Measurements from ENCODE around the gene ANXA11. TPM values are rescaled to one million over a fixed set of nuclear protein-coding genes. Genes with fewer than 3 reads are reported as not detected.

Gene ANXA11
- total RNA-seq, 1 donor from 2014 or later = 306 TPM

DNA sequence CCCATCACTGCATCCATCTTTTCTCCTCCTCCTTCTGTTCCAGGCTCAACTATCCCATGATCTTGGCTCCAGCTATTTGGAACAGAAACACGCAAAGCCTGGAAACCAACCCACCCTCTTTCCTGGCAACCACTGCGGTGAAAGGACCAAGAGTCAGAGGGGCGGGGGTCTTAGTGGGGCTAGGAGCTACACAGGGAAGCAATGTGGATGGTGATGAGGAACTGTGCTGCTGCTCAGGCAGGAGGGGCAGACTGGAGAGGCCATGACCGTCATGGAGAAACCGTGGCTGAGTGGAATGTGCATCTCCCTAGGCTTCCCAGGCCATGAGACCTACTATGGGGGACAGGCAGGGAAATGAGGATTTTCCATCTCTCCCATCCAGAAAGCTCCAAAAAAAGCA, 47.2 kb downstream of the ANXA11 start:
- Histone ChIP-seq H3K36me3 (peaks cover 94% of the 10 kb centered on the region), H3K27ac (peak overlapping the region; percentile 65), H3K27me3 (ENCODE audit: low read depth) (no peaks in the 10 kb centered on the region), H3K4me3 (no peak overlapping the region), H3K4me1 (peaks cover 19% of the 10 kb centered on the region), H3K9me3 (no peaks in the 10 kb centered on the region)
- intact Hi-C loops (cut with DNase I) = no loop called here
- TF ChIP-seq, protein P1, sequence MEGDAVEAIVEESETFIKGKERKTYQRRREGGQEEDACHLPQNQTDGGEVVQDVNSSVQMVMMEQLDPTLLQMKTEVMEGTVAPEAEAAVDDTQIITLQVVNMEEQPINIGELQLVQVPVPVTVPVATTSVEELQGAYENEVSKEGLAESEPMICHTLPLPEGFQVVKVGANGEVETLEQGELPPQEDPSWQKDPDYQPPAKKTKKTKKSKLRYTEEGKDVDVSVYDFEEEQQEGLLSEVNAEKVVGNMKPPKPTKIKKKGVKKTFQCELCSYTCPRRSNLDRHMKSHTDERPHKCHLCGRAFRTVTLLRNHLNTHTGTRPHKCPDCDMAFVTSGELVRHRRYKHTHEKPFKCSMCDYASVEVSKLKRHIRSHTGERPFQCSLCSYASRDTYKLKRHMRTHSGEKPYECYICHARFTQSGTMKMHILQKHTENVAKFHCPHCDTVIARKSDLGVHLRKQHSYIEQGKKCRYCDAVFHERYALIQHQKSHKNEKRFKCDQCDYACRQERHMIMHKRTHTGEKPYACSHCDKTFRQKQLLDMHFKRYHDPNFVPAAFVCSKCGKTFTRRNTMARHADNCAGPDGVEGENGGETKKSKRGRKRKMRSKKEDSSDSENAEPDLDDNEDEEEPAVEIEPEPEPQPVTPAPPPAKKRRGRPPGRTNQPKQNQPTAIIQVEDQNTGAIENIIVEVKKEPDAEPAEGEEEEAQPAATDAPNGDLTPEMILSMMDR (IDR thresholded peaks at IDR 0.05) = no peak
- no peak for ATAC-seq
- DNase-seq = no peak

DNA sequence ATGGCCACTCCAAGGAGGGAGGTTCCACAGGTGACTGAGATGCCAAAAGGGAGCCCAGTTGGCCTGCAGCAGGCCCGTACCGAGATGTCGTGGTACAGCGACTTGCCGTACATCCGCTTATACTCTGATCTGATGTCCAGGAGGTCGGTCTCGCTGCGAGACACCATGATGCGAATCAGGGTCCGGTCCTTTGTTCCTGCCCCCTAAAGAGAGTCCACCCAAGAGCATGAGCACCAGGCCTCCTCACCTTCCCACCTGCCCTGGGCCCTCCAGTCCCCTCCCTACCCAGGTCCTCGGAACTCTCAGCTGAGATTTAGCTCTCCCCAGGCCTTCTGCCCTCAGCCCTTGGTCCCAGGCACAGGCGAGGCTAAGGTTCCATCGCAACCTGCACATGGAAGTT, 47.8 kb downstream of the ANXA11 start:
- ATAC-seq = no peak
- Histone ChIP-seq H3K4me1 (peaks cover 19% of the 10 kb centered on the region), H3K4me3 (no peak overlapping the region), H3K27ac (no peak overlapping the region), H3K27me3 (ENCODE audit: low read depth) (no peaks in the 10 kb centered on the region), H3K36me3 (peaks cover 94% of the 10 kb centered on the region), H3K9me3 (no peaks in the 10 kb centered on the region)
- TF ChIP-seq, protein P1 (IDR thresholded peaks at IDR 0.05) = no peak
- no peak for DNase-seq
- intact Hi-C loops (cut with DNase I) = no loop called here

DNA sequence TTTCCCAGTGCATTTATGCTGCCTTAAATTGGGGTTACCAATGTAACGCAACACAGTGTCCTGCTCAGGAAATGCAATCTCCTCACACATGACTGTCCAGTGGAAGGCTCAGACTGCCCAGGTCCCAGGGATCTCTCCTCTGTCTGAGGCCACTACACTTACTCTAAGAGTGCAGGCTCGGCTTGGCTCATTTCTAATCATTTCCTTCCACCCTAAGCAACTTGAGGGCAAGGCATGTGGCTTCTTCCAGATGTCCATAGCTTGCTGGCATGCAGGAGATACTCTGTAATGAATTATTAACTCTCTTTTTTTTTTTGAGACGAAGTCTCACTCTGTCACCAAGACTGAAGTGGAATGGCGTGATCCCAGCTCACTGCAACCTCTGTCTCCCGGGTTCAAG, 49.1 kb downstream of the ANXA11 start:
- ATAC-seq (no peak), DNase-seq (no peak)
- Histone ChIP-seq H3K4me3 (no peak overlapping the region), H3K36me3 (peaks cover 93% of the 10 kb centered on the region), H3K4me1 (peaks cover 19% of the 10 kb centered on the region), H3K27me3 (ENCODE audit: low read depth) (no peaks in the 10 kb centered on the region), H3K9me3 (no peaks in the 10 kb centered on the region), H3K27ac (no peak overlapping the region)
- intact Hi-C loops (cut with DNase I) = no loop called here
- TF ChIP-seq, protein P1 (IDR thresholded peaks at IDR 0.05) = no peak

DNA sequence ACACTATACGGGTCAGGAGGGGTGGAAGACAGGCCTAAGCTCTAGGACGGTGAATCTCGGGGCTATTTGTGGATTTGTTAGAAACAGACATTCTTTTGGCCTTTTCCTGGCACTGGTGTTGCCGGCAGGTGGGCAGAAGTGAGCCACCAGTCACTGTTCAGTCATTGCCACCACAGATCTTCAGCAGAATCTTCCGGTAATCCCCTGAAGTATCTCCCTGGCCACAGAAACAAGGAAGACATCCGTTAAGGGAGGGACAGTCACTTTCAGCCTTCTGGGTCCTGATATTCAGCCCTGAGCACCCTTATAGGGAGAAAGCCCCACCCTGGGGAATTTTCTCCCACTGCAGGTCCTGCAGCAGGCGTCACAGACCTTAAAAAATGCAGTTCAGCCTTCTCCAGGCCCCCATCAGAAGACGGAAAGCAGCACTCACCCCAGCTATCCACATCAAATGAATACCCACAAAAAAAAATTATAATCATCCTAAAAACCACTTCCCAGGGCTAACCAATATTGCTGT, 49.6 kb downstream of the ANXA11 start:
- DNase-seq (no peak), ATAC-seq (no peak)
- Histone ChIP-seq H3K36me3 (peaks cover 93% of the 10 kb centered on the region), H3K27me3 (ENCODE audit: low read depth) (no peaks in the 10 kb centered on the region), H3K27ac (peak overlapping the region; percentile 25), H3K9me3 (no peaks in the 10 kb centered on the region), H3K4me3 (no peak overlapping the region), H3K4me1 (peaks cover 19% of the 10 kb centered on the region)
- TF ChIP-seq, protein P1 (IDR thresholded peaks at IDR 0.05) = no peak
- intact Hi-C loops (cut with DNase I) = no loop called here

DNA sequence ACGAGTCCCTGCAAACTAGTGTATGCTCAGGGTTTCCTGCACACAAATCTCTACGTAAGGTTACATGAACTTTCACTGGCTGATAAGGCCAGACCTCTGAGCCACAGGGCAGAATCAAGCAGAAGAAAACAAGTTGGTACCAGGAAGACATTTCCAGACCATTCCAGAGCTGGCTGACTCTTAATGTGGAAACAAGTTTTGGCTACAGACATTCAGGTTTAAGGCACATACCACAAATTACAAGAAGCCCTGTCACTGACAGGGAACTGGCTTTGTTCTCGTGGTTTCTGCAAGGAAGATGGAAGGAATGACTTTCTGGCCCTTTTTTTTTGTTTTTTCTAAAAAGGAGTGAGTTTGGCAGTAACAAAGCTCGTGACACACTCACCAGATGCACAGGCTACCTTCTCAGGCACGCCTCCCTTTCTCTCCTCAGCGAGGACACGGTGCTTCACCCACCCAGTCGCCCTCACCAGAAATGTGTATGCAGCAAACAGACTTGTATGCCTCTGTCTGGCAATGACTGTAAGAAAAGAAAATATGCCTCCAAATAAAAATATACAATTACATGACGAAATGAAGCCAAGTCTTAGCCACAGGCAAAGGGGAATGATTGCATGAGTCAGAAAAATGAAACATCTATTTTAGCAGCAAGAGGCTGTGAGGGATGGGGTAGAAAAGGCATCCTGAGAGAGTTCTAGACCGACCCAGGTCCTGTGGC, 50.2 kb downstream of the ANXA11 start:
- intact Hi-C loops (cut with DNase I) = no loop called here
- Histone ChIP-seq H3K27me3 (ENCODE audit: low read depth) (no peaks in the 10 kb centered on the region), H3K4me3 (no peak overlapping the region), H3K4me1 (peaks cover 19% of the 10 kb centered on the region), H3K27ac (peak overlapping the region; percentile 25), H3K36me3 (peaks cover 93% of the 10 kb centered on the region), H3K9me3 (no peaks in the 10 kb centered on the region)
- DNase-seq (no peak), ATAC-seq (no peak)
- TF ChIP-seq, protein P1 (IDR thresholded peaks at IDR 0.05) = no peak
